Measurements from ENCODE around the gene BHMT.

The BHMT gene

DNA sequence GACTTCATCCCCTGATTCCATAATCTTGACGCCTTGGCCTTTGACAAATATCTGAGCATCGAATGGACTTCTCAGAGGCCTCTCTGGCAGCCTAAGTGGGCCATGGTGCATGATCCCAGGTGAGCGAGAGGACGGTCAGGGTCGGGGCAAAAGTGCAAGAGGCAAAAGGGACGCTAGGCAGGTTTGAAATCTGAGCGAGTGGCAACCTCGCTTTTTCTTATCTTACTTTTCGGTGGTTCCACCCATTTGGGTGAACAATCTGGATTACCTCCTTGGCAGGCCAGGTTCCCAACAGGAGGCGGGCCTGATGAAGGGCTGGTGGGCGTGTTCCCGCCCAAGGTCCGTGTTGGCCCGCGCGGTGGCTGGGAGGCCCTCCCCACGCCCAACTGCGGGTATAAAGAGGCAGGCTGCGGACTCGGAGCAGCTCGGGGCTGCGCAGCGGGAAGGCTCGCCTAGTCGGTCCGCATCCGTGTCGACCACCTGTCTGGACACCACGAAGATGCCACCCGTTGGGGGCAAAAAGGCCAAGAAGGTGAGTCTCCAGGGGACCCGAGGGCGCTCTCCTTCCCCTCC lies at the start of gene BHMT:
Gene BHMT (plus strand): TSS at position 423 of the 573 bp plus-strand sequence. CDS start 77 bp downstream, at position 500.
- FAIRE-seq, result no peak

- no peak for FAIRE-seq
Observed at GRCh38 chr5:79062436-79062835, 49.2 kb upstream of the BHMT start.

GRCh38 chr5:79069488-79070349 lies 41.9 kb upstream of the BHMT start, which contains the start of the genes BHMT2 and DMGDH:
TSS of gene BHMT2 (plus strand) at chr5:79069767. CDS start at chr5:79069783, 16 bp downstream.
TSS of gene DMGDH (minus strand) at chr5:79069674. CDS start at chr5:79069620, 54 bp downstream.
- no peak for FAIRE-seq

- no peak for FAIRE-seq
Observed at GRCh38 chr5:79070350-79070667, 41.3 kb upstream of the BHMT start.

DNA sequence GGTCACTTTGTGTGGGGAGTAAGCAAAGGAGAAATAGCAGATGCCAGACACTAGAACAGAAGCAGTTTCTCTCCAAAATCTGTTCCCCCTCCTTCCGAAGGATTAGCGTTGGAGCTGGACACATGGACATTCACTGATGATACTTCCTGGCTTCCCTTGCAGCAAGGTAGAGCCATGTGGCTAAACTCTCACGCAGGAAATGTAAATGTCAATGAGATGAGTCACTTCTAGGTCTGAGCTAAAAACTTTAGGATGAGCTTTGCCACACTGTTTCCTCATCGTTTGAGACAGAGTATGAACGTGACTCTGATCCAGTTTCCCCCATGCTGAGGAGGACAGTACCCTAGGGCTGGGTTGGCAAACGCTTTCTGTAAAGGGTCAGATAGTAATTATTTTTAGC lies 37.0 kb upstream of the BHMT start:
- no peak for FAIRE-seq

GRCh38 chr5:79075646-79076426 lies 35.8 kb upstream of the BHMT start:
- no peak for FAIRE-seq

- no peak for FAIRE-seq
Observed at GRCh38 chr5:79076819-79077218, 34.8 kb upstream of the BHMT start.

DNA sequence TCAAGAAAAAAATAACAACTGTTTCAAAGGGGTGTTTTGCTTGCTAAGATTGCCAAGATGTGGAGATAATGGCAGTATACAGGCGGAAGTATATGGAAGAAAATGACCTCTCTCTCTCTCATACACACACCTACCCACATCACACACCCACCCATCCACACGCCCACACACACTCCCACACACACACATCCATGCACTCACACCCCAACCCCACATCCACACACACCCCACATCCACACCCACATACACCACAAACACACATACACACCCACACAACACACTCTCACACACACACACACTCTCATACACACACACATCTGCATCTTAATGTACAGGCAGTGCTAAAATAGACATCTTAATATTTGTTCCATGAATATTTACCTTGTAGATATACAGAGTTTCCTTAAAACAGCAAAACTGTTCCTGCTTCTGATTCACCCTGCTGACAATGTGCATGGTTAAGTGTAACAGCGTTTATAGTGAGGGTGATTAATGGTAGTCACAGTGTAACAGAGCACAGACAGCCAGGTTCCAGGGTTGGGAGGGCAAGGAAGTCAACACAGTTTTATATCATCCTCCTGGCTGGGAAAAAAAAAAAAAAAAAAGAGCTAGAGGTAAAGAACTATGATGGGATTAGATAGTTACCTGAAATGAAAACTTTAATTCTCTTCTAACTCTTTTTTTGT lies 33.8 kb upstream of the BHMT start:
- no peak for FAIRE-seq

- FAIRE-seq, result no peak
Observed at GRCh38 chr5:79080804-79081203, 30.8 kb upstream of the BHMT start.

DNA sequence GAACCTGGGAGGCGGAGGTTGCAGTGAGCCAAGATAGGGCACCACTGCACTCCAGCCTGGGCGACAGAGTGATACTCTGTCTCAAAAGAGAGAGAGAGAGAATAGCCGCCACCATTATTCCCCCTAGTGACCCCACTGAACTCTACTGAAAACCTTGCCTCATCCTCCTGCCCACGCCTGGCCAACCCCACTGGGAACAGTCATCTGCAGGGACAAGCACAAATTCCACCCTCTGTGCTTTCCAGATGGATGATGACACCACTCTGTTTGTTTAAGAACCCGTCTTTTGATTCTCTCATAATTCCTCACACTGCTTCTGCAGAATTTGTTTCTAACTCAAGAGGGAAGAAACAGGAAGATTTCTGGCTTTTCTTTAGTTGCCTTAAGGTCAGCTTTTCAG lies 29.8 kb upstream of the BHMT start:
- no peak for FAIRE-seq

DNA sequence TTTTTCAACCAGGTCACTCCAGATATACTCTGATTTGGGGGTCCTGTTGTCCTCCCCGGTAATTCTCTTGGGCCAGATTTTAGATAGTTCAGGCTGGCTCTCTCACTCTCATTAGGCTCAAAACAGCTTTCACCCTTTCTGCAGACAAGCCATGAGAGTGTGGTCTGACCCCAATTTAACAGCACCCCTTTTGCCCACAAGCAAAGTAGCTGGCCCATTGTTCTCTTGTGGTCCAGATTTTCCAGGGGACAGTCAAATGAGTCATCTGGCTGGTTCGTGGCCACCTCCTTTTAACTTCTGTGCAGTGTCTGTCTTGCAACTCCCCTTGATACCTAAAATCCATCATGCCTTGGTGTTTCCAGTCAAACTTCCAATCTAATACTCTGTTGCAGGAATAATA lies 25.5 kb upstream of the BHMT start:
- no peak for FAIRE-seq

- FAIRE-seq, result no peak
Observed at GRCh38 chr5:79088507-79088906, 23.1 kb upstream of the BHMT start.

- no peak for FAIRE-seq
Observed at GRCh38 chr5:79091064-79091463, 20.5 kb upstream of the BHMT start.

DNA sequence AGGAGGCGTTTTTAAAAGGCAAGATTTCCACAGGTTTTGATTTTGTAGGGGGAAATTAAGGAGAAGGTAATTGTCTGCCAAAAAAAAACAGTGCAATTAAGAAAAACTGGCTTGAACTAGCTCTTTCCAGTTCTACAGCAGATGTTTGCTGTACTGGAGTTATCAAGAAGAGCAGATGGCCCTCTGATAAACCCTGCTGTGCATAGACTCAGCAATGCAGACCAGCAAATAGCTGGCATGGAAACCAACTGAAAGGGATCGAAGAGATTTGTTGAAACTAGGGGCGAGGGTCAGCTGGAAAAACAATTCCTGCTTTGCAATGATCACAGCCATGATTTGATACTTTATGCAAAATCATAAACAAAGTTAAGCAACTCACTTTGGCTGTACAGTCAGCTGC lies 17.8 kb upstream of the BHMT start:
- no peak for FAIRE-seq

DNA sequence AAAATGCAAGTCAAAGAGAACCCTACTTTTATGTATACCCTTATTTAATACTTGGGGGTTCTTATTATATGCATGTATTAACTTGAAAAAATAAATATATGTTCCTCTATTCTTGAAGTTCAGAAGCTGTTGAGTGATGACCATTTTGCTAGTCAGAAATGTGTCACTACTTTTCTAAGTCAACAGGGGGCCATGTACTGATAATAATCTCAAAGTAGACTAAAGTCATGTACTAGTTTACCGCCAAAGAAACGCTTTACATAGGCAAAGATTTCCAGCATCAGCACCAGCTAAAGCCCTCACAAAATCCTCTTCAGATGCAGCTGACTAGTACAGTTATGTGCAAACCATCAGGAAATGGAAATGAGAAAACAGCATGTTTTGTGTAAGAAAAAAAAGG lies 5.7 kb upstream of the BHMT start:
- FAIRE-seq, result no peak

DNA sequence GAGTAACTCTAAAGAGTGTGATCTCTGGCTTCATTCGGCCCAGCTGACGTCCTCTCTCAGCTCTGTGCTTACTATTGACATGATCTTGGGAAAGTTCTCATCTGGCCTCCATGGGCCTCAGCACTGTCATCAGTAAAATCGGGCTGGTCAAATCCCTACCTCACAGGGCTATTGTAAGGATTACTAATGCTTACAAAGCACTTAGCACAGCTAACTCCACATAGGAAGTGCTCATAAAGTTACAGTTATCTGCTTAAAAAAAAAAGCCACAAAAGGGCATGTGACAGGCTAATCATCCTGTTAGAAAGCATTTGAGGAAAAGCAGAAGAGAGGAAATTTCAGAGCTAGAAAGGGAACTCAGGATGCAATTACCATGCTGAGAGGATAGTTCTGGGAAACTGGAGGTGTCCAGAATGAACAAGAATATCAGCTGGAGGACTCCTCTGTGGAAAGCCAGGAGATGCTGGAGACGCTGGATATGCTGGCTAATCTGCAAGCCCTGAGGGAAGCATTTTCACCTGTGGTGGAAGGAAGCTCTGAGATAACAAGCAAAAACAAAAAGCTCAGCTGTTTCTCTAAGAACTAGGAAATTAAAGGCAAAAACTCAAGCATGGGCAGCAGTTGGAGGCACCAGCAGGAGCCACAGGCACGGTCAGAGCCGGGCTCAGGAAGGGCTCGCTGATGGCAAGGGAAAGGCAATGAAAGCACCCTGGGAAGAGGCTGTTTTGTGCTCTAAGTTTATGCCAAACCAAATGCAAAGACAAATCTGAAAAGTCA lies 4.4 kb upstream of the BHMT start:
- no peak for FAIRE-seq

DNA sequence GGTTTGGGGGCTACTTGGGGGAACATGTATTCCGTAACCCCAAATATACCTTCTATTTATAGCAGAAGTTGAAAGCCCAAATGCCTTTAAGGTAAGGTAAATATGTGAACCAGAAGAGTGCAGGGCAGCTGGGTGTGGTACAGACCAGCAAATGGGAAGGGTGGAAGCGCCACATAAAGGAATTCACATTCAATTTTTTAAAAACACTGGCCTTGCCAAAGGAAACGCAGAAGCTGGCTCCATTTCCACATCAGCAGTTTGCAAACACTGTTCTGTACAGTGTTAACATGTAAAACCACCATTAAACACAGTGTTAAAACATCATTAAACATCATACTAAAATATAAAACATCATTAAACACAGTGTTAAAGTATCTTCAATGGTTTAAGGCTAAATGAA lies 3.5 kb upstream of the BHMT start:
- no peak for FAIRE-seq

- no peak for FAIRE-seq
Observed at GRCh38 chr5:79108792-79109191, 2.8 kb upstream of the BHMT start.

- no peak for FAIRE-seq
Observed at GRCh38 chr5:79109527-79110492, 1.8 kb upstream of the BHMT start.

DNA sequence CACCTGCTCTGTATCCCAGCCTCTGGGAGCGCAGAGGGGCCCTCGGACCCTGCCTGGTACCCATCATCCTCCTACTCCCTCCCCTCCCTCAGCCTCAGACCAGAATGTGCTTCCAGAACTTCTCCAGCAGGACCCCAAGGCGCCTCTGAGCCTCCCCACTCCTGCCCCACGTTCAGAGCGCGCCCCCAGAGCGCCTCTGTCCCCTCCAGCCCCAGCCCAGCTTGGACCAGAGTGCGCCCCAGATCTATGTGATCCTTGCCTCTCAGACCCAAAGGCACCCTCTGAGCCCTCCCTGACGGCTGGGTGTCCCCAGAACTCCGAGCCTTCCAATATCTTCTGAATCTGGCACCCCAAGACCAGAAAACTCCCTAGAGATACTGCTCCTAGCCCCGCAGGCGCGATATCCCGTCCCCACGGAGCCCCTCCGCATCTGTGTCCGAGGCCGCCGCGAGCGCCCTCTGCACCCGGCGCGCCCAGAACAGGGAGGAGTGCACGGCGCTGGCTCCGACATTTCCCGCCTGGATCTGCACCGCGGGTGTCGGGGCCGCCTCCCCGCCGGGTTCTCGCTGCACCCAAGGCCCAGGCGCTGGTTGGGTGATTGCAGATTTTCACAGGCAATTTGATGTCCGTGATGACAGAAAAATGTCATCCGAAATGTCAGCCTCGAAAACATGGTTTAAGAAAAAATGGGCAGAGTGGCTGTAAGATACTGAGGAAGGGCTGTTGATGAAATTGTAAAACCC lies 522 bp downstream of the BHMT start:
- no peak for FAIRE-seq
